HepG2 (cell line): ENCODE measurements around the gene SAMSN1.

Experiments
- ATF3 ChIP-seq: sonication (generic); formaldehyde crosslinking; IDR thresholded peaks from 2 replicates; pipeline ENCODE4 v1.4.0; 2020; ENCODE audit warnings: missing genetic modification reagents
- CTCF ChIP-seq: sonication (generic); formaldehyde crosslinking; IDR thresholded peaks from 2 replicates; pipeline ENCODE4 v1.5.0; 2020; ENCODE audit warnings: mild to moderate bottlenecking, missing genetic modification reagents, moderate library complexity
- HDAC6 ChIP-seq: fragments of 200-600 bp; sonication (generic); IDR thresholded peaks from 2 replicates; pipeline ENCODE4 v1.7.0; 2017; ENCODE audit warnings: mild to moderate bottlenecking, antibody characterized with exemption, low read length, low read depth
- HNF4A ChIP-seq: sonication (generic); formaldehyde crosslinking; IDR thresholded peaks from 2 replicates; pipeline ENCODE4 v1.4.0; 2020; ENCODE audit warnings: missing genetic modification reagents
- KLF16 ChIP-seq, 2 experiments: sonication (generic) in 1 of 2; formaldehyde crosslinking in 1 of 2; IDR thresholded peaks; 2 replicates each; pipeline versions ENCODE4 v1.6.1 to v1.8.0; 2016 to 2023; ENCODE audit warnings: missing genetic modification reagents in 2 of 2, missing compliant biosample characterization in 1 of 2
- MAZ ChIP-seq, 2 experiments: sonication (generic) in 1 of 2; formaldehyde crosslinking in 1 of 2; IDR thresholded peaks; 2 replicates each; pipeline versions ENCODE4 v1.5.0 to v1.6.1; 2012 to 2020; ENCODE audit warnings: low read depth in 2 of 2, mild to moderate bottlenecking in 2 of 2, borderline replicate concordance in 1 of 2, improper control_type of control experiment in 1 of 2, low read length in 1 of 2, missing genetic modification reagents in 1 of 2, moderate library complexity in 1 of 2
- MEIS1 ChIP-seq: sonication (generic); formaldehyde crosslinking; IDR thresholded peaks from 2 replicates; pipeline ENCODE4 v1.9.0; 2021; ENCODE audit warnings: mild to moderate bottlenecking, missing genetic modification reagents, moderate library complexity, borderline replicate concordance
- POLR2A ChIP-seq, 2 experiments: IDR thresholded peaks; 2 replicates each; pipeline ENCODE4 v1.6.1; 2011; ENCODE audit warnings: low read depth in 2 of 2, low read length in 2 of 2, mild to moderate bottlenecking in 1 of 2, moderate library complexity in 1 of 2; ENCODE audit not compliant: insufficient read depth in 1 of 2
- ZBTB8A ChIP-seq: sonication (generic); formaldehyde crosslinking; IDR thresholded peaks from 2 replicates; pipeline ENCODE4 v1.4.0; 2020; ENCODE audit warnings: mild to moderate bottlenecking, low read depth, missing genetic modification reagents, borderline replicate concordance
- ZFP36 ChIP-seq: fragments of 150-350 bp; IDR thresholded peaks from 2 replicates; pipeline ENCODE4 v1.6.1; 2018; ENCODE audit warnings: borderline replicate concordance, low read length, low read depth; ENCODE audit not compliant: partially characterized antibody
- ZNF737 ChIP-seq: sonication (generic); formaldehyde crosslinking; IDR thresholded peaks from 2 replicates; pipeline ENCODE4 v1.5.0; 2020; ENCODE audit warnings: missing genetic modification reagents, mild to moderate bottlenecking, borderline replicate concordance
- ZNF83 ChIP-seq: sonication (generic); formaldehyde crosslinking; IDR thresholded peaks from 2 replicates; pipeline ENCODE4 v1.4.0; 2020; ENCODE audit warnings: missing genetic modification reagents, mild to moderate bottlenecking, borderline replicate concordance
- TF ChIP-seq, protein P1 (sequence below): sonication (generic); formaldehyde crosslinking; IDR thresholded peaks from 2 replicates; pipeline ENCODE4 v1.4.0; 2020; ENCODE audit warnings: missing genetic modification reagents, borderline replicate concordance

- no peak for TF ChIP-seq ZBTB8A (CRISPR knock-in tag)
- TF ChIP-seq POLR2A (IDR thresholded peaks at IDR 0.05; ENCODE audit: insufficient read depth in 1 of 2, low read depth in 2 of 2, low read length in 2 of 2): no peak
- TF ChIP-seq MAZ (IDR thresholded peaks at IDR 0.05; ENCODE audit: borderline replicate concordance, low read depth, low read length): no peak
- no peak for TF ChIP-seq MAZ (CRISPR knock-in tag; IDR thresholded peaks at IDR 0.05; ENCODE audit: low read depth)
- no peak for TF ChIP-seq HDAC6
- no peak for TF ChIP-seq ATF3 (CRISPR knock-in tag)
- no peak for TF ChIP-seq KLF16 (CRISPR knock-in tag; IDR thresholded peaks at IDR 0.05)
- TF ChIP-seq HNF4A (CRISPR knock-in tag): no peak
- TF ChIP-seq ZNF737 (CRISPR knock-in tag): no peak
- TF ChIP-seq MEIS1 (CRISPR knock-in tag): no peak
- no peak for TF ChIP-seq ZFP36
- TF ChIP-seq, protein P1, sequence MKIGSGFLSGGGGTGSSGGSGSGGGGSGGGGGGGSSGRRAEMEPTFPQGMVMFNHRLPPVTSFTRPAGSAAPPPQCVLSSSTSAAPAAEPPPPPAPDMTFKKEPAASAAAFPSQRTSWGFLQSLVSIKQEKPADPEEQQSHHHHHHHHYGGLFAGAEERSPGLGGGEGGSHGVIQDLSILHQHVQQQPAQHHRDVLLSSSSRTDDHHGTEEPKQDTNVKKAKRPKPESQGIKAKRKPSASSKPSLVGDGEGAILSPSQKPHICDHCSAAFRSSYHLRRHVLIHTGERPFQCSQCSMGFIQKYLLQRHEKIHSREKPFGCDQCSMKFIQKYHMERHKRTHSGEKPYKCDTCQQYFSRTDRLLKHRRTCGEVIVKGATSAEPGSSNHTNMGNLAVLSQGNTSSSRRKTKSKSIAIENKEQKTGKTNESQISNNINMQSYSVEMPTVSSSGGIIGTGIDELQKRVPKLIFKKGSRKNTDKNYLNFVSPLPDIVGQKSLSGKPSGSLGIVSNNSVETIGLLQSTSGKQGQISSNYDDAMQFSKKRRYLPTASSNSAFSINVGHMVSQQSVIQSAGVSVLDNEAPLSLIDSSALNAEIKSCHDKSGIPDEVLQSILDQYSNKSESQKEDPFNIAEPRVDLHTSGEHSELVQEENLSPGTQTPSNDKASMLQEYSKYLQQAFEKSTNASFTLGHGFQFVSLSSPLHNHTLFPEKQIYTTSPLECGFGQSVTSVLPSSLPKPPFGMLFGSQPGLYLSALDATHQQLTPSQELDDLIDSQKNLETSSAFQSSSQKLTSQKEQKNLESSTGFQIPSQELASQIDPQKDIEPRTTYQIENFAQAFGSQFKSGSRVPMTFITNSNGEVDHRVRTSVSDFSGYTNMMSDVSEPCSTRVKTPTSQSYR (CRISPR knock-in tag): no peak
- no peak for TF ChIP-seq CTCF (CRISPR knock-in tag)
- no peak for TF ChIP-seq ZNF83 (CRISPR knock-in tag)
Measured at GRCh38 chr21:14559102-14559501, 13.0 kb upstream of the SAMSN1 start.
